Measurements from ENCODE around the gene AJM1.

DNA sequence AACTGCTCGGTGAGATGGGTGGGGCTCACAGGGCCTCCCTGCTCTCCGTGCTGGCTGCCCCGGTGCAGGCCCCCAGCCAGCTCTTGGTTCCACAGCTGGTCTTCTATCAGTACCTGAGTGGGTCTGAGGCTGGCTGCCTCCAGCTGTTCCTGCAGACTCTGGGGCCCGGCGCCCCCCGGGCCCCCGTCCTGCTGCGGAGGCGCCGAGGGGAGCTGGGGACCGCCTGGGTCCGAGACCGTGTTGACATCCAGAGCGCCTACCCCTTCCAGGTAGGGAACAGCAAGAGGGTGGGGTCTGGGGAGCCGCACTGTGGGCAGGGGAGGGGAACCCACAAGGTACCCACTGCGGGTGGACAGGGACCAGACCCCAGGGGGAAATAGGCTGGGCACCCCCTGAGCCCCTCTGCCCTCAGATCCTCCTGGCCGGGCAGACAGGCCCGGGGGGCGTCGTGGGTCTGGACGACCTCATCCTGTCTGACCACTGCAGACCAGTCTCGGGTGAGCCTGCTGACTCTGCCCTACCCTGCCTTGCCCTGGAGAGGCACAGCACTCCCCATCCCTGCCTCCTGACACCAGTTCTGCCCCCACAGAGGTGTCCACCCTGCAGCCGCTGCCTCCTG lies 12.7 kb downstream of the AJM1 start:
- TF ChIP-seq CTCF (IDR thresholded peaks at IDR 0.05) (no peak), POLR2A (IDR thresholded peaks at IDR 0.05) (no peak)
